ENCODE data around the gene DNAJB2.

GRCh38 chr2:219296142-219296541 lies 17.0 kb downstream of the DNAJB2 start:
- TF ChIP-seq, protein P1, sequence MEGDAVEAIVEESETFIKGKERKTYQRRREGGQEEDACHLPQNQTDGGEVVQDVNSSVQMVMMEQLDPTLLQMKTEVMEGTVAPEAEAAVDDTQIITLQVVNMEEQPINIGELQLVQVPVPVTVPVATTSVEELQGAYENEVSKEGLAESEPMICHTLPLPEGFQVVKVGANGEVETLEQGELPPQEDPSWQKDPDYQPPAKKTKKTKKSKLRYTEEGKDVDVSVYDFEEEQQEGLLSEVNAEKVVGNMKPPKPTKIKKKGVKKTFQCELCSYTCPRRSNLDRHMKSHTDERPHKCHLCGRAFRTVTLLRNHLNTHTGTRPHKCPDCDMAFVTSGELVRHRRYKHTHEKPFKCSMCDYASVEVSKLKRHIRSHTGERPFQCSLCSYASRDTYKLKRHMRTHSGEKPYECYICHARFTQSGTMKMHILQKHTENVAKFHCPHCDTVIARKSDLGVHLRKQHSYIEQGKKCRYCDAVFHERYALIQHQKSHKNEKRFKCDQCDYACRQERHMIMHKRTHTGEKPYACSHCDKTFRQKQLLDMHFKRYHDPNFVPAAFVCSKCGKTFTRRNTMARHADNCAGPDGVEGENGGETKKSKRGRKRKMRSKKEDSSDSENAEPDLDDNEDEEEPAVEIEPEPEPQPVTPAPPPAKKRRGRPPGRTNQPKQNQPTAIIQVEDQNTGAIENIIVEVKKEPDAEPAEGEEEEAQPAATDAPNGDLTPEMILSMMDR (IDR thresholded peaks at IDR 0.05): no peak
- TF ChIP-seq POLR2A (IDR thresholded peaks at IDR 0.05): no peak
